Measurements from ENCODE around the gene MYL7.

The MYL7 gene

DNA sequence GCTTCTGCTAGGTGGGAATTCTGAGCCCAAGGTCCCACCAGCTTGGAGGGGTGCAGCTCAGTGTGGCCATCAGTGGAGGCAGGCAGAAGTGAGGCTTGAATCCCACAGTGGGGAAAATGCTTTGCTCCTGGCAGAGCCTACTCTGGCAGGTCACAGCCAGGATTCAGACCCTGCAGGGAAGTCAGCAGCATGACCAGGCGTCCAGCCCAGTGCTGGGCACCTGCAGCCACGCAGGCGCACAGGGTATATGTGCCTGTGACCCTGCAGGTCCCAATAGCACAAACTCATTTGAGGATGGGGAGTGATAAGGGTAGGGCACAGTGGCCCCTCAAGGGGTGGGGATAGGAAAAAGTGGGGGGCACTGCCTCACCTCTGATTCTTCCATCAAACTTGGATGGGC is 45.4 kb downstream of the MYL7 start:
- TF ChIP-seq, protein P1, sequence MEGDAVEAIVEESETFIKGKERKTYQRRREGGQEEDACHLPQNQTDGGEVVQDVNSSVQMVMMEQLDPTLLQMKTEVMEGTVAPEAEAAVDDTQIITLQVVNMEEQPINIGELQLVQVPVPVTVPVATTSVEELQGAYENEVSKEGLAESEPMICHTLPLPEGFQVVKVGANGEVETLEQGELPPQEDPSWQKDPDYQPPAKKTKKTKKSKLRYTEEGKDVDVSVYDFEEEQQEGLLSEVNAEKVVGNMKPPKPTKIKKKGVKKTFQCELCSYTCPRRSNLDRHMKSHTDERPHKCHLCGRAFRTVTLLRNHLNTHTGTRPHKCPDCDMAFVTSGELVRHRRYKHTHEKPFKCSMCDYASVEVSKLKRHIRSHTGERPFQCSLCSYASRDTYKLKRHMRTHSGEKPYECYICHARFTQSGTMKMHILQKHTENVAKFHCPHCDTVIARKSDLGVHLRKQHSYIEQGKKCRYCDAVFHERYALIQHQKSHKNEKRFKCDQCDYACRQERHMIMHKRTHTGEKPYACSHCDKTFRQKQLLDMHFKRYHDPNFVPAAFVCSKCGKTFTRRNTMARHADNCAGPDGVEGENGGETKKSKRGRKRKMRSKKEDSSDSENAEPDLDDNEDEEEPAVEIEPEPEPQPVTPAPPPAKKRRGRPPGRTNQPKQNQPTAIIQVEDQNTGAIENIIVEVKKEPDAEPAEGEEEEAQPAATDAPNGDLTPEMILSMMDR (conservative IDR thresholded peaks at IDR 0.05; ENCODE audit: low read depth, low read length), result no peak
- no peak for DNase-seq (ENCODE audit: low read depth)
- no peak overlapping the region for H3K4me3 ChIP-seq (ENCODE audit: low read length)

GRCh38 chr7:44094883-44095592 is 46.1 kb downstream of the MYL7 start:
- DNase-seq (ENCODE audit: low read depth), result no peak
- TF ChIP-seq, protein P1 (conservative IDR thresholded peaks at IDR 0.05; ENCODE audit: low read depth, low read length), result no peak
- no peak overlapping the region for H3K4me3 ChIP-seq (ENCODE audit: low read length)

- TF ChIP-seq, protein P1 (conservative IDR thresholded peaks at IDR 0.05; ENCODE audit: low read depth, low read length), result no peak
- DNase-seq (ENCODE audit: low read depth), result no peak
- H3K4me3 ChIP-seq (ENCODE audit: low read length), result no peak overlapping the region
Measured at GRCh38 chr7:44094365-44094764, 46.8 kb downstream of the MYL7 start.

DNA sequence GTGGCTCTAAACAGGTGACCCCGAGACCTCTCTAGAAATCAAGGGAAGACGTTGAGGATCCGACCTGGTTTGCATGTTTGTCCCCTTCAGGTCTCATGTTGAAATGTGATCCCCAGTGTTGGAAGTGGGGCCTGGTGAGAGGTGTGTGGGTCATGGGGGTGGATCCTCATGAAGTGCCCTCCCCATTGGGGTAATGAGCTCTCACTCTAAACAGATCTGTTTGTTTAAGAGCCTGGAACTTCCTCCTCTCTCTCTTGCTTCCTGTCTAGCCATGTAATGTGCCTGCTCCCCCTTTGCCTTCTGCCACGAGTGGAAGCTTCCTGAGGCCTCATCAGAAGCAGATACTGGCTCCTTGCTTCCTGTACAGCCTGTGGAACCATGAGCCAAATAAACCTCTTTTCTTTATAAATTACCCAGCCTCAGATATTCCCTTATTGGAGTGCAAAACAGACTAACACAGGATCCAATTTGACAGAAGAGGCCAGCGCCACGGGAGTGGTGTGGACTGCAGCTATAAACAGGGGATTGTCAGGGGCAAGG is 48.0 kb downstream of the MYL7 start:
- H3K4me3 ChIP-seq (ENCODE audit: low read length), result no peak overlapping the region
- TF ChIP-seq, protein P1 (conservative IDR thresholded peaks at IDR 0.05; ENCODE audit: low read depth, low read length), result no peak
- no peak for DNase-seq (ENCODE audit: low read depth)
